ENCODE results near the gene C6orf132.

Gene C6orf132

DNA sequence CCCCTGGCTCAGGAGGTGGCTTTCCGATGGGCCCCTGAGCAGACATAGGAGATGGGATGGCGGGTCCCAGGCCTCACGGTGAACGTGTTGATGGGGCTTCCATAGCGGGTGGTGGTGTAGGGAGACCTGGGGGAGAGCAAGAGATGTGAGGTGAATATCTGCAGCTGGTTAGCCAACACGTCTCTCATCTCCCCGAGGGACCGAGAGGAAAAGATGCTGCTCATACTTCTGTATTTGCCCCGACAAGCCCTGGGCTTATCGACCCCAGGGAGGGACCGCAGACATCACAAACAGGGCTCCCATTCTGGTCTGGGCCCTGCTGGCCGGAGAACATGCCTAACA, 38.7 kb downstream of the C6orf132 start:
- H3K4me2 ChIP-seq (ENCODE audit: low read depth, low read length, poor library complexity, severe bottlenecking) = peak overlapping the region; percentile 79
- 0 out of 2 replicates have a peak, but pooled peaks cover 3% of the 10 kb centered on the region for H3K79me2 ChIP-seq (ENCODE audit: insufficient read depth, low read length)
- H3K27me3 ChIP-seq (ENCODE audit: insufficient read depth, low read length, poor library complexity, severe bottlenecking) = no peaks in the 10 kb centered on the region
- no peaks in the 10 kb centered on the region for H3F3A ChIP-seq (ENCODE audit: low read depth)
- peak overlapping the region; percentile 87 for H3K9ac ChIP-seq (ENCODE audit: low read depth, low read length, poor library complexity, severe bottlenecking)
- TF ChIP-seq EZH2phosphoT487 (IDR thresholded peaks at IDR 0.05; ENCODE audit: borderline replicate concordance) = no peak
- no peak for TF ChIP-seq CTCF (conservative IDR thresholded peaks at IDR 0.05; ENCODE audit: low read length)
- H3K9me2 ChIP-seq (replicated peaks; ENCODE audit: low read depth, low read length) = no peaks in the 10 kb centered on the region
- no peaks in the 10 kb centered on the region for H3K36me3 ChIP-seq (ENCODE audit: insufficient read depth, low read length)
- H3K4me1 ChIP-seq (ENCODE audit: insufficient read depth, low read length, poor library complexity, severe bottlenecking) = peaks cover 15% of the 10 kb centered on the region
- peak overlapping the region; percentile 86 for H3K4me3 ChIP-seq (ENCODE audit: low read length, poor library complexity, severe bottlenecking)
- no peaks in the 10 kb centered on the region for H3K9me3 ChIP-seq (ENCODE audit: insufficient read depth, low read depth, low read length)
- peak overlapping the region; percentile 94 for H2AFZ ChIP-seq (ENCODE audit: low read length)
- no peaks in the 10 kb centered on the region for H4K20me1 ChIP-seq (ENCODE audit: insufficient read depth, low read length, poor library complexity, severe bottlenecking)

- H3K9me2 ChIP-seq (replicated peaks; ENCODE audit: low read depth, low read length) = no peaks in the 10 kb centered on the region
- no peaks in the 10 kb centered on the region for H4K20me1 ChIP-seq (ENCODE audit: insufficient read depth, low read length, poor library complexity, severe bottlenecking)
- H3K4me1 ChIP-seq (ENCODE audit: insufficient read depth, low read length, poor library complexity, severe bottlenecking) = peaks cover 15% of the 10 kb centered on the region
- H3K9ac ChIP-seq (ENCODE audit: low read depth, low read length, poor library complexity, severe bottlenecking) = peak overlapping the region; percentile 87
- peak overlapping the region; percentile 79 for H3K4me2 ChIP-seq (ENCODE audit: low read depth, low read length, poor library complexity, severe bottlenecking)
- H2AFZ ChIP-seq (ENCODE audit: low read length) = no peak overlapping the region
- H3K27me3 ChIP-seq (ENCODE audit: insufficient read depth, low read length, poor library complexity, severe bottlenecking) = no peaks in the 10 kb centered on the region
- H3K79me2 ChIP-seq (ENCODE audit: insufficient read depth, low read length) = 0 out of 2 replicates have a peak, but pooled peaks cover 3% of the 10 kb centered on the region
- no peaks in the 10 kb centered on the region for H3F3A ChIP-seq (ENCODE audit: low read depth)
- H3K36me3 ChIP-seq (ENCODE audit: insufficient read depth, low read length) = no peaks in the 10 kb centered on the region
- H3K4me3 ChIP-seq (ENCODE audit: low read length, poor library complexity, severe bottlenecking) = peak overlapping the region; percentile 86
- TF ChIP-seq CTCF (conservative IDR thresholded peaks at IDR 0.05; ENCODE audit: low read length) (no peak), EZH2phosphoT487 (IDR thresholded peaks at IDR 0.05; ENCODE audit: borderline replicate concordance) (no peak)
- H3K9me3 ChIP-seq (ENCODE audit: insufficient read depth, low read depth, low read length) = no peaks in the 10 kb centered on the region
Measured at GRCh38 chr6:42103216-42103615, 39.2 kb downstream of the C6orf132 start.

- Histone ChIP-seq H3K9ac (ENCODE audit: low read depth, low read length, poor library complexity, severe bottlenecking) (no peak overlapping the region), H2AFZ (ENCODE audit: low read length) (no peak overlapping the region), H3K9me3 (ENCODE audit: insufficient read depth, low read depth, low read length) (no peaks in the 10 kb centered on the region), H4K20me1 (ENCODE audit: insufficient read depth, low read length, poor library complexity, severe bottlenecking) (no peaks in the 10 kb centered on the region), H3K36me3 (ENCODE audit: insufficient read depth, low read length) (no peaks in the 10 kb centered on the region), H3K79me2 (ENCODE audit: insufficient read depth, low read length) (0 out of 2 replicates have a peak, but pooled peaks cover 3% of the 10 kb centered on the region), H3K4me3 (ENCODE audit: low read length, poor library complexity, severe bottlenecking) (no peak overlapping the region), H3K9me2 (replicated peaks; ENCODE audit: low read depth, low read length) (no peaks in the 10 kb centered on the region), H3K27me3 (ENCODE audit: insufficient read depth, low read length, poor library complexity, severe bottlenecking) (no peaks in the 10 kb centered on the region), H3K4me2 (ENCODE audit: low read depth, low read length, poor library complexity, severe bottlenecking) (no peak overlapping the region), H3K4me1 (ENCODE audit: insufficient read depth, low read length, poor library complexity, severe bottlenecking) (peaks cover 15% of the 10 kb centered on the region), H3F3A (ENCODE audit: low read depth) (no peaks in the 10 kb centered on the region)
- TF ChIP-seq CTCF (conservative IDR thresholded peaks at IDR 0.05; ENCODE audit: low read length) = no peak
- TF ChIP-seq EZH2phosphoT487 (IDR thresholded peaks at IDR 0.05; ENCODE audit: borderline replicate concordance) = no peak
Measured at GRCh38 chr6:42101186-42101657, 41.2 kb downstream of the C6orf132 start.

Measured in Loucy (cell line).